Right kidney (tissue), 1 donor: ENCODE measurements around the gene QRICH2.
"Not testable (repeated sequence)": the region's sequence is repeated elsewhere in the genome, so short reads cannot be mapped to it uniquely, and the experiment has no call there.

Experiments
- DNase-seq: peaks from one replicate; pipeline ENCODE4 v3.0.0-alpha.2; 2016

The QRICH2 gene

DNA sequence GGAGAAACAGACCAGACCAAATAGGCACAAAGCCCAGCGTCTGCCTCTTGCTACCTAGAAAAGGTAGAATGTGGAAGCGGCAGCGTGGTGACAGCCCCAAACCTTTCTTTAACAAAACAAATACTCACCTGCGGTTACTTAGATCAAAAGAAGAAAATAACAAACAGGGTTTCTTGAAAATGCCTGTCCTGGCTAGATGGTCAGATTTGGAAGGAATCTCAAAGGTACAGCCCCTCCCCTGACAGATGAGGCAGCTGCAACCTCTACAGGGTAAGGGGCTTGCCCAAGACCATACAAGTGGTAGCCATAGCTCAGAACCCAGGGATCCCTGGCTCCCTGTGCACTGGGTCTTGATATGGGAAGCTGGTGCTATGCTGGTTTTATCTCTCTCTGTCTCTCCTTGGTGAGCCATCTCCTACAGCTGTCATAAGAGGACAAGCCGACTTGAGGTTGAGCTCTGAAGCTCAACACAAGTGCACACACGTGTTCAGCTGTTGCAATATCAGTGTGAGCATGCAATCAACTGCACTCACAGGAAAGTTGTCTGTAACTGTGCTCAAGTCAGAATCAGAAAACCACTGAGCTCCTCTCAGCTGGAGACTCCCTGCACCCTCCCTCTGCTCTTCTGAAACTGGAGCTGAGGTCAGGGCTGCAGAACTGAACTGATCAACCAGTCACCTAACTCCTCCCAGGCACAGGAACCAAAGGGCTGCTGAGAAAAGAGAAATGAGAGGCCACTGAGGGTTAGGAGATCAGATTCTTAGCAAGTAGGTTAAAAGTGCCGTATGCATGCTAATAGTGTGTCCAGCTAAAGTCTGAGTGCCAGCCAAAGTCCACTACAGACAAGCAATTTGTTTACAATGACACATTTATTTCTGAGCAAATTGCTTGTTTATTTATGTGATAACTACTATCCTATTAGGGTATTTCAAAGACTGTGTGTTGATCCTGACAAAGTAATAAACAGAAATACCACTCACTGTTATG is 61.7 kb downstream of the QRICH2 start:
- DNase-seq = no peak

DNA sequence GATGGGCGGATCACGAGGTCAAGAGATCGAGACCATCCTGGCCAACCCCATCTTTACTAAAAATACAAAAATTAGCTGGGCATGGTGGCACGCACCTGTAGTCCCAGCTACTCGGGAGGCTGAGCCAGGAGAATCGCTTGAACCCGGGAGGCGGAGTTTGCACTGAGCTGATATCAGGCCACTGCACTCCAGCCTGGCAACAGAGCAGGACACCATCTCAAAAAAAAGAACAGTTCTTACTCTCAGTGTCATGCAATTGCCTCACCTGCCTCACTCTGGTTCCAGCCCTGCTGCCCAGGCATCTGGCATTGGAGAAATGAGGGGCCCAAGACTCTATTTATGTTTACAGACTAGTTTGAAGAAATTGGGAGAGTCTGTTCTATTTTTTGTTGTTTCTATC is 63.4 kb downstream of the QRICH2 start:
- not testable (repeated sequence) for DNase-seq

DNA sequence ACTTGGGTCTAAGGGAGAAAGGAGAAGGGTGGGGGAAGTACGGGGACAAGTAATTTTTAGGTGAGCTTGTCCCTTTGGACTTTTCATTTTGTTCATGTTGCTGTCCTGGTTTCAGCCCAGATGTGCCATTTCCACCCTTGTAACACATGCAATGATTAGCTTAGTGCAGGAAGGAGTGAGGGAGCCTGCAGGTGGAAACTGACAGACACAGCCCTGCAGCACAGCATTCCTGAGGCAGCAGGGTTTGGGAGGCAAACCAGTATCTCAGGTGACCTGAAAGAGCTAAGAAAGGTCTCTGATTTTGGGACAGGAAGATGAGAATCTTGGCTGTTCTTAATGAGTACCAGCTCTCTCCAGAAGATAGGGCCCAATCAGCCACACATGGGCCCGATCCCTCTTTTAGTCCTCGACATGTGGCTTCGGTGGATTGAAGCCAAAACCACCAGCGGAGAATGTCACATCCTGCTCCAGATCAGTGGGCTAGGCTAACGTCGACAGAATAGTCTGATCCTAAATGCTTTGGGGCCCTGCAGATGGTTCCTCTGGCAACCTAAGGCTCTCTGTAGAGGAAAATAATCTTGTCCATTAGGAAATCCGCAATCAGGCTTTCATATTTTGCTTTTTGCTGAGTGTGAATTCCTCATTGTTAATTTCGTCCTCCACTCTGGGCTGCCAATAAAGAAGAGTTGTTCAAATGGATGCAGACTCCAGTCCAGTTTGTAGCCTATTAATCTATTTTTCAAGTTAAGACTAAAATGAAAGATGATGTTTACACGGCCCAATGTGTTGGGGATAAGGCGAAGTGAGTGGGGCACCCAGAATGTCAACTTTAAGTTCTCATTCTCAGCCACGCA is 64.0 kb downstream of the QRICH2 start:
- no peak for DNase-seq

DNA sequence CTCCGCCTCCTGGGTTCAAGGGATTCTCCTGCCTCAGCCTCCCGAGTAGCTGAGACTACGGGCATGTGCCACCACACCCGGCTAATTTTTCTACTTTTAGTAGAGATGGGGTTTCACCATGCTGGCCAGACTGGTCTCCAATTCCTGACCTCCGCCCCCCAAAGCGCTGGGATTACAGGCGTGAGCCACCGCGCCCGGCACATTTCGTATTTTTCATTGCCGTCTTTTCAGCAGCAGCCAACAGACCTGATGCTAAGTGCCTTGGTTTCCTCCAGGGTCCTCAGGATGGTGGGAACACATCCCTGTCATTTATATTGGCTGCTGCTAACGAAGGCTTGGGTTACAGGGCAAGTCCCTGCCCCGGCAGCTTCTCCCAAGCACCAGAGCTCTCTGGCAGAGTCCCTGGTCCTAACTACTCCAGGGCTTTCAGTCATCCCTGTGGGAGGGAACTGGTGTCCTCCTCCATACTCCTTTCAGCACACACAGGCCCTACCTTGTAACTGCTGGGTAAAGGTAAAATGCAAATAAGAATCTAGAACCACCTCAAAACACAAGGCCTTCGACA is 66.3 kb downstream of the QRICH2 start:
- DNase-seq = no peak

DNA sequence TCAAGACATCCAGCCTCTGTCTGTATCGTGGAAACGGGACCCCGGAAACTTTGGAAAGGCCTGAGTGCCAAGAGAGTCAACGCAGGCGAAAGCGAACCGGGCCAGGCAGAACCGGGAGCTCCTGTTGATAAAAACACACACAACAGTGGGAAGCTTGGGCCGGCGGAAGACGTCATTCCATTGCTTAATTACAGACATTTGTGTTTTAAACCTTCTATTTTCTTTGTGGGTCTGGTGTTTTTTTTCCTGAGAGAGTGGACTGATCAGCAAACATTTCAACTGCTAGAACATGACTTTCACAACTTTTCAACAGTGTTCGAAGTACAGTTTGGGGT is 66.9 kb downstream of the QRICH2 start:
- DNase-seq = no peak

DNA sequence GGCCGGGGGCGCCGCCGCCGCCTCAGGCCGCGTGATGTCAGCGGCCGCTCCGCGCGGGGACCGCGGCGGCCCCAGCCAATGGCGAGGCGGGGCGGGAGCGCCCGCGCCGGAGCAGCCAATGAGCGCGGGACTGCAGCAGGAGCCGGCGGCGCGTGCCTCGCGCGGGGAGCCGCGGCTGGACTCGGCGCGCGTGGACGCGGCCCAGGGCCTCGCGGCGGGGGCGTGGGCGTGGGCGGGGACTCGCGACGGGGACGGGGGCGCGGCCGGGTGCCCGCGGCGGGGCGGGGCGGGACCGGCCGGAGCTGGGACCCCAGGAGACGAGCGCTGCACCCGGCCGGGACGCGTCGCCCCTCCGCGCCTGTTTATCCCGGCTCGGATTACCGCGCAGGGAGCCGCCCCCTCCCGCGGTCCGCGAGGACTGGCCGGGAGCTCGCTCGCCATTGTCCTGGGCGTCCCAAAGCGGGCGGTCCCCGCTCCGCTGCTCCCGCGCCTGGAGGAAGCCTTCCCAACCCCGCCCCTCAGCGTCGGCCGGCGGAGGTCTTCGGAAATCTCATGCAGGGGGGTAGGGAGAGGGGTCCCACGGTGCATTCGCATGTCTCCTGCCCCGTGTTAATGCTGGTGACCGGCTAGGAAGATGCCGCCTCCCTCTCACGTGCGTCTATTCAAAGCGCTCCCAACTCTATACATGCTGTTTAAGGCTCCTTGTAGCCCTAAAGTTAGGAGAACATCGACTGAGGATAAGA is 67.4 kb downstream of the QRICH2 start, which contains the start of gene RNF157:
RNF157 (minus strand) TSS at position 33 of the 743 bp plus-strand sequence. CDS start 253 bp downstream, outside the sequence.
- peak; percentile 89 for DNase-seq

DNA sequence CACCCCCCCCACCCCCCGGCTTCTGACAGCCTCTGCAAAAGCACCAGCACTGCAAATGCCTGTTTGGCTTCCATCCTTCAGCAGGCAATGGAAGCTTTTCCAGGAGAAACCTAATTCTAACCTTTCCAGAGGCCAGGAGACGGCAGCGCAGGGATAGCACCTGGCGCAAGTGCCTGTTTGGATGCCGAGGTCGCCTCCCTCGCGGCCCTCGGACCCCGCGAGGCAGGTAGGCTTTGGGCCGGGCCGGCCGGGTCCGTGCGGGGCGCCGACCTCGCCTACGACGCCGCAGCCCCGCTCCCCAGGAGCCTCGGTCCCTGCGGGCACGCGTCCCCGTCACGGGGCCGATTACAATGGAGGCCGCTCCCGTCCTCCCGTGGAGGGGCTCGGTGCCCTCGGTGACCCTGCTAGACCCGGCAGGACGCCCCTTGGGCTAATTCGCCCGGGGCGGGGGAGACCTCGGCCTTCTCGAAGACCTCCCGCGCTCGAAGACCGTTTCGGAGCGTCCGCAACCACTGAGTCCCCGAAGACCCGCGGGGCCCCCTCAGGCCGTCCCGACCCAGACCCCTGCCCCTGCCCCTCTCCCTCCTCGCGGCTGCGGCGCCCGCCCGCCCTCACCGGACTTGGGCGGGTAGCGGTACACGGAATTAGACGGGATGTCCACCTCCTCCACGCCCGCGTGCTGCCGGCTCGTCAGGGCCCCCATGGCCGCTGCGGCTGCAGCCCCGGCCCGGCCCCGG is 68.4 kb downstream of the QRICH2 start:
- peak; percentile 75 for DNase-seq

DNA sequence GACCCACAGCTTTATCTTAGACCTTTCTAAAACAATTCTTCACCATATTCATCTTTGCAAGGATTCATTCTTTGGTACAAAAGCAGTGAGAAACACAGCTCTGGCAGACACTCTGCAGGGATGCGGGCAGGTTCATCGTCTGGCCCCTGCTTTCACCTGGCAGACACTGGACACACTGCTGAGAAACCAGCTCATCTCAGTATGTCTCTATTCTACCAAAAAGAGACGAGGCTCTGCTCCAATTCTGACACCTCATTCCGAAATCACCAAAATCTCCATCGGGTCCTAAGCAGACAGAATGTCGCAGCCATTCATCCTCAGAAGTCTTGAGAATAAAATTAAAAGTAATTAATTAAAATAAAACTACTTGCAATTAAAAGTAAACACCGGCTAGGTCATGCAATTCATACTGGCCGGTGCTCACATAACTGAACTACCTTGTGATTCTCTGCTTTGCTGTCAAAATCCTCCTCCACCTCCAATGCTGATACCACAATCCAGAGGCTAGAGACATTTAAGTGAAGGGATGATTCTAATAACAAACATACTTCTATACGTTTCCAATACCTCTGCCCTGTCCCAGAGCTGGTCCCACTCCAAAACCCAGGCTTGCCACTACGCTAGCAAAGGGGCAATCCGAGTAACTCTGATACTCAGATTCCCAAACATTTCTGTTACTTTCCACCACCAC is 69.1 kb downstream of the QRICH2 start:
- DNase-seq = no peak

DNA sequence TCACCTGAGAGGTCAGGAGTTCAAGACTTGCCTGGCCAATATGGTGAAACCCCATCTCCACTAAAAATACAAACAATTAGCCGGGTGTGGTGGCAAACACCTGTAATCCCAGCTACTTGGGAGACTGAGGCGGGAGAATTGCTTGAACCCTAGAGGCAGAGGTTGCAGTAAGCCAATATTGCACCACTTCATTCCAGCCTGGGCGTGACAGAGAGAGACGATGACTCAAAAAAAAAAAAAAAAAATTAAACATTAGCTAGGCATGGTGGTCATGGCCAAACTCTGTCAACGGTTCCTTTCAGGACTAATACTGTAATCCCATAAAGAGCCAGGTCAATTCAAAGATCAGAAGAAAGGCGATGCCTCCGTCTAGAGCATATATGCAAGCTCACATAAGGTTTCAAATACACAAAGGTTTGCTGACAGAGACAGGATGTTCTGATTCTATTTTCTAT is 70.2 kb downstream of the QRICH2 start:
- DNase-seq = no peak

DNA sequence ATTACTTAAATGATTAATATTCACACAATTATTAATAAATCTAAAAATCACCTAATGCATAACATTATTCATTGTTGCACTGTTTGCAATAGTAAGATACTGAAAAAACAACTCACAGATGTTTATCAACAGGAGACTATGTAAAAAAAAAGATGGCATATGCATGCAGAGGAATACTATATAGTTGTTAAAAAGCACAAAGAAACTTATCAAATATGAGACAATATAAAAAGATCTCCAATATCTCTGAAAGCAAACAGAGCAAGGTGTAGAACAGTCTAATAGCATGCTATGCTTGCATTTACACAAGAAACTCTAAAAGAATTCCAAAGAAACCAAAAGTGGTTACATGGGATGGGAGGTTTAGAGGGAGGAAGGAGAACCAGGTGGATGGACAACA is 71.5 kb downstream of the QRICH2 start:
- no peak for DNase-seq

DNA sequence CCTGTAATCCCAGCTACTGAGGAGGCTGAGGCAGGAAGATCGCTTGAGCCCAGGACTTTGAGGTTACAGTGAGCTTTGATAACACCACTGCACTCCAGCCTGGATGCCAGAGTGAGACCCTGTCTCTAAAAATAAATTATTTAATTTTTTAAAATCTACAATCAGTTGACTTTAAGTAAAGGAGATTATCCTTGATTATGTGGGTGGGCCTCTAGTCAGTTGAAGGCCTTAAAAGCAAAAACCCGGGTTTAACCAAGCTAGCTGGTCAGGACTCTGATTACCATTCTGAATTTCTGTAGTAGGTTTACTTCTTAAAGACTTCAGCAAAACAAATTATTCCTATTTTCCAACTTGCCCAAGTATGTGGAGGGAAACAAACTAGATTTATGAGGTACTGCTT is 72.2 kb downstream of the QRICH2 start:
- DNase-seq = no peak

DNA sequence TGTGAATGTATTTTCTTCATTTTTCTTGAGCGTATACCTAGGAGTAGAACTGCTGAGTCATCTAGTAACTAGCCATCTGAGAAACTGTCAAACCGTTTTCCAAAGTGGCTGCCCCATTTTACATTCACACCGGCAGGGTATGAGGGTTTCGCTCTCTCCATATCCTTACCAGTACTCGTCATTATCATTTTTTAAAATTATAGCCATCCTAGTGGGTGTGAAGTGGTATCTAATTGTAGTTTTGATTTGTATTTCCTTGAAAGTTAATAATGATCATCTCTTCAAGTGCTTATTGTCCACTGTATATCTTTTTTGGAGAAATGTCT is 73.8 kb downstream of the QRICH2 start:
- no peak for DNase-seq

DNA sequence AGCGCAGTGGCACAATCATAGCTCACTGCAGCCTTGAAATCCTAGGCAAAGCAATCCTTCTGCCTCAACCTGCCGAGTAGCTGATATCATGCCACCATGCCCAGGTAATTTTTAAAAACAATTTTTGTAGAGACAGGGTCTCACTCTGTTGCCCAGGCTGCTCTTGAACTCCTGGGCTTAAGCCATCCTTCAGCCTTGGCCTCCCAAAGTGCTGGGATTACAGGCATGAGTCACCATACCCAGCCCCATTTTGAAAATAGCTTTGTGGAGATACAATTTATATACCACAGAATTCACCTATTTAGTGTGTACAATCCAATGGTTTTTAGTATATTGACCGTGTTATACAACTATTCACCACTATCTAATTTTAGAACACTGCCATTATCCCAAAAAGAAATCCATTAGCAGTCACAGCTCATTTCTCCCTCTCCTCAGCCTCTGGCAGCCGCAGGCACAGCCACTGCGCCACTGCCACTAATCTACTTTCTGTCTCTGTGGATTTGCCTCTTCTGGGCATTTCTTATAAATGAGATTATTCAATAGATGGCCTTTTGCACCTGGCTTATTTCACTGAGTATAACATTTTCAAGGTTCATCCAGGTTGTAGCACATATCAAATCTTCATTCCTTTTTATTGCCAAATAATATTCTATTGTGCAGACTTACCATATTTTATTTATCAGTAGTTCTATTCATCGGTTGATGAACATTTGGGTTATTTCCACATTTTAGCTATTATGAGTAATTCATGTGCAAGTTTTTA is 74.3 kb downstream of the QRICH2 start:
- no peak for DNase-seq

DNA sequence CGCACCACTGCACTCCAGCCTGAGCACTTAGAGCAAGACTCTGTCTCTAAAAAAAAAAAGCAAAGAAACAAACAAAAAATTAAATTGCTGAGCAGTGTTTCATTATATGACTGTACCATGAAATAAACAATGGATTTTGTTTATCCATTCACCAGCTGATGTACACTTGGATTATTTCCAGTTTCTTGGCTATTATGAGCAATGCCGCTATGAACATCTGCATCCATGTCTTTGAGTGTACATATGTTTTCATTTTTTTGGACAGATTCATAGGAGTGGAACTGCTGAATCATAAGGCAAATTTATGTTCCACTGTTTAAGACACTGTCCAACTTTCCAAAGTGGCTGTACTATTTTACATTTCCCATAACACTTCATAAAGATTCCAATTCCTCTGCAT is 75.7 kb downstream of the QRICH2 start:
- DNase-seq = no peak

DNA sequence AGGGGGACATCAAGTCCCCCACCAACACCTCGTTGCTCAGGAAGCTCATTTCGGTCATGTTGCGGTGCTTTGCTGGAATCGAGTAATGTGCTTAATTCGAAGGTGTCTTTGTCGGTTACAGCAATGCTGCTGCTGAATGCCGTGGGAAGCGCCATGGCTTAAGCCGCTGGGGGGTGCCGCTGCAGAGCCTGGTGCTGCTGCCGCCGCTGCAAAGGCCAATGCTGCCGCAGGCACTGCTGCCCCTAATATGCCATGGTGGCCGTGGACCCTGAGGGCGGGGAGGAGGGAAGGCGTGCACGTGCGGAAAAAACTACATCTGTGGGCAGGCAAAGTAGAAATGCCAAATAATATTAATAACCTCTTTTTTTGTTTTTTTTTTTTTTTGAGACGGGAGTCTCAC is 81.3 kb downstream of the QRICH2 start:
- DNase-seq = not testable (repeated sequence)

DNA sequence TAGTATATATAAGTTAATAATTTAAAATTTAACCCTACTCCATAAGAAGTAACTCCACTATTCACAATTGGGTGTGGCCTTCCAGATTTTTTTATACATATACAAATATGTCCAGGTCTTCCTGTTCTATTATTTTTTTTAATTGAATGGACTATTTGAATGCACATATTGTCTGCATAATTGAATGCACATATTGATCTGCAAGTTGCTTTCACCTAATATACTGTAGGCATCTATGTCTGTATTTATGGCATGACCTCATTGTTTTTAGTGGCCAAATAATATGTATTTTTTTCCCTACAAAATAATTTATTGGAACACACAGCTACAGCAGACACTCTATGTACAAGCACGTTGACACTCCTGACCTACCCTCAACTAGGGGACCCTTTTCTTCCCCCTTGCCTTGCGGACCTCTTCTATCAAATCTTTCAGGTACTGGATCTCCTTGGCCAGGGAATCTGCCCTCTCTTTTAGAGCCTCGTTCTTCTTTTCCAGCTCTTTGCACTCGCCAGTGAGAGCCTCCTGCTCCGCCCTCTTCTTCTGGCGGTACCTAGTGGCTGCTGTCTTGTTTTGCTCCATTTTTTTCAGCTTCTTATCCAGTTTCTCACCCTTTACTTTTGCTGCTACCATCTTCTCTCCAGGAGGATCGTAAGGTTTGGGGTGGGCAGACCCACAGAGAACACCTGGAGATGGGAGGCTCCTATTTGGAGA is 82.5 kb downstream of the QRICH2 start:
- not testable (repeated sequence) for DNase-seq
